Activated naive CD8-positive, alpha-beta T cell treated with anti-CD3 and anti-CD28 coated beads, Interleukin-2, amount 50 U/mL, for 24 hours (primary cell): ENCODE data around the gene UBE3B.

ENCODE experiments used
- ATAC-seq: fragments of 150-1000 bp; cut with Tn5 transposase; one replicate; pipeline ENCODE4 v1.10.0; 2021
- DNase-seq: peaks from one replicate; pipeline ENCODE4 v3.0.0; 2021
- H3K27ac Mint-ChIP-seq: one replicate; pipeline ENCODE4 v1.8.0; 2021; ENCODE audit warnings: mild to moderate bottlenecking, mixed read lengths
- H3K27me3 Mint-ChIP-seq: one replicate; pipeline ENCODE4 v1.8.0; 2021; ENCODE audit warnings: mixed read lengths
- H3K36me3 Mint-ChIP-seq: one replicate; pipeline ENCODE4 v1.8.0; 2021; ENCODE audit warnings: low read depth, mixed read lengths
- H3K4me1 Mint-ChIP-seq: one replicate; pipeline ENCODE4 v1.8.0; 2021; ENCODE audit warnings: mixed read lengths
- H3K4me3 Mint-ChIP-seq: one replicate; pipeline ENCODE4 v1.8.0; 2021; ENCODE audit warnings: mild to moderate bottlenecking, moderate library complexity, mixed read lengths
- H3K9me3 Mint-ChIP-seq: one replicate; pipeline ENCODE4 v1.8.0; 2021; ENCODE audit warnings: mixed read lengths

The UBE3B gene

DNA sequence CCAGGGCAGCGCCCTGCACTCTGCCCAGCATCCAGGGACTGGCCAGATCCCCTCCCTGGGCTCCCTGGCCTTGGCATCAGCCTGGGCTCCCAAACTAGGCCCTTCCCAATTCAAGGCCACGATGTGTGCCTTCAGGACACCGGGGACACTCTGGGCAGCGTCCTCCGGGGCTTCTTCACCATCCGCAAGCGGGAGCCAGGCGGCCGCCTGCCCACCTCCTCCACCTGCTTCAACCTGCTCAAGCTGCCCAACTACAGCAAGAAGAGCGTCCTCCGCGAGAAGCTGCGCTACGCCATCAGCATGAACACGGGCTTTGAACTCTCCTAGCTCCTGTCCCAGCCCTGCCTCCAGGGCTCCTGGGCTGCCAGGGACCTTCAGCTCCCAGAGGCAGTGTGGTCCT is 57.0 kb downstream of the UBE3B start:
- Mint-ChIP-seq H3K36me3 (no peaks in the 10 kb centered on the region), H3K27ac (no peak overlapping the region), H3K27me3 (no peaks in the 10 kb centered on the region), H3K9me3 (no peaks in the 10 kb centered on the region), H3K4me1 (no peaks in the 10 kb centered on the region), H3K4me3 (no peak overlapping the region)
- no peak for DNase-seq
- ATAC-seq, result no peak

GRCh38 chr12:109535231-109535862 is 57.9 kb downstream of the UBE3B start:
- H3K27me3 Mint-ChIP-seq, result no peaks in the 10 kb centered on the region
- H3K4me3 Mint-ChIP-seq, result no peak overlapping the region
- DNase-seq (no peak), ATAC-seq (no peak)
- H3K9me3 Mint-ChIP-seq, result no peaks in the 10 kb centered on the region
- H3K36me3 Mint-ChIP-seq, result no peaks in the 10 kb centered on the region
- no peaks in the 10 kb centered on the region for H3K4me1 Mint-ChIP-seq
- no peak overlapping the region for H3K27ac Mint-ChIP-seq

DNA sequence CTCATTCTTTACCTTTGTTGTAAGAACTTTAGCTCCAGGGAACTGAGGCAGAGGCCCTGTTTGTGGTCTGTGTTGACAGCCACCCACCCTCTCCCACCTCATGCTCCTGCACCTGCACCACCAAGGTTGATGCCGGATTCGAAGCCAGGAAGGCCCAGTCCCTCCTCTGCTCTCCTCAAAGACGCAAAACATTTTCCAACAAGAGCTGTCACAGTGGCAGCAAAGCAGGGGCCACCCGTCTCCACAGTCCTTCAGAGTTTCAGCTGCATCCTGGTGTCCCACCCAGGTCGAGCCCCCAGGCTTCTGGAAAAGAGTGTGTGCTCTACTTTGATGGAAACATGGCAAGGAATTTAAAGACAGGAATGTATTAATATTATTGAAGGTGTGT is 58.4 kb downstream of the UBE3B start:
- Mint-ChIP-seq H3K4me1 (no peaks in the 10 kb centered on the region), H3K27me3 (no peaks in the 10 kb centered on the region), H3K36me3 (no peaks in the 10 kb centered on the region), H3K4me3 (no peak overlapping the region), H3K9me3 (no peaks in the 10 kb centered on the region), H3K27ac (no peak overlapping the region)
- ATAC-seq (no peak), DNase-seq (no peak)

- Mint-ChIP-seq H3K4me1 (no peaks in the 10 kb centered on the region), H3K27me3 (no peaks in the 10 kb centered on the region), H3K27ac (no peak overlapping the region), H3K36me3 (no peaks in the 10 kb centered on the region), H3K9me3 (no peaks in the 10 kb centered on the region), H3K4me3 (no peak overlapping the region)
- DNase-seq (no peak), ATAC-seq (no peak)
These were observed 59.7 kb downstream of the UBE3B start for GRCh38 chr12:109537136-109537535.

- Mint-ChIP-seq H3K27ac (no peak overlapping the region), H3K36me3 (no peaks in the 10 kb centered on the region), H3K4me3 (no peak overlapping the region), H3K27me3 (no peaks in the 10 kb centered on the region), H3K4me1 (no peaks in the 10 kb centered on the region), H3K9me3 (no peaks in the 10 kb centered on the region)
- DNase-seq (no peak), ATAC-seq (no peak)
These were observed 60.9 kb downstream of the UBE3B start for GRCh38 chr12:109538191-109538863.

DNA sequence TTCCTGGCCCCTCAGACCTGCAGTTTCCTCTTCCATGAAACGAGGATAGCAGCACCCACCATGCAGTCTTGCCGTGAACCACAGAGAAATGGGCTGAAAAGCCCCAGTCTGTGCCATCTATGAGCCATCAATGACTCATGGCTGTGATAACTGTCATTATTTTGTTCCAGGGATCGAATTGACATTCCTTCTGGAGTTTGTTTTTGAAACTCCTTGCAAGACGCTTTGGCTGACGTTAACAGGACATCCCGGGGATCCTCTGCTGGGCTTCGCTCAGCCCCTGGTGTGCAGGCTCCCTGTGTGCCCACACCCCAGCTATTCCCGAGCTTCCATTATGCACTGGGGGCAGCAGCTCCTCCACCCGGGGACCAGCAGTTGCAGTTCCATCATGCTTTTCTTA is 62.1 kb downstream of the UBE3B start:
- H3K4me3 Mint-ChIP-seq, result no peak overlapping the region
- H3K27me3 Mint-ChIP-seq, result no peaks in the 10 kb centered on the region
- no peaks in the 10 kb centered on the region for H3K36me3 Mint-ChIP-seq
- ATAC-seq (no peak), DNase-seq (no peak)
- H3K27ac Mint-ChIP-seq, result no peak overlapping the region
- H3K9me3 Mint-ChIP-seq, result no peaks in the 10 kb centered on the region
- no peaks in the 10 kb centered on the region for H3K4me1 Mint-ChIP-seq

DNA sequence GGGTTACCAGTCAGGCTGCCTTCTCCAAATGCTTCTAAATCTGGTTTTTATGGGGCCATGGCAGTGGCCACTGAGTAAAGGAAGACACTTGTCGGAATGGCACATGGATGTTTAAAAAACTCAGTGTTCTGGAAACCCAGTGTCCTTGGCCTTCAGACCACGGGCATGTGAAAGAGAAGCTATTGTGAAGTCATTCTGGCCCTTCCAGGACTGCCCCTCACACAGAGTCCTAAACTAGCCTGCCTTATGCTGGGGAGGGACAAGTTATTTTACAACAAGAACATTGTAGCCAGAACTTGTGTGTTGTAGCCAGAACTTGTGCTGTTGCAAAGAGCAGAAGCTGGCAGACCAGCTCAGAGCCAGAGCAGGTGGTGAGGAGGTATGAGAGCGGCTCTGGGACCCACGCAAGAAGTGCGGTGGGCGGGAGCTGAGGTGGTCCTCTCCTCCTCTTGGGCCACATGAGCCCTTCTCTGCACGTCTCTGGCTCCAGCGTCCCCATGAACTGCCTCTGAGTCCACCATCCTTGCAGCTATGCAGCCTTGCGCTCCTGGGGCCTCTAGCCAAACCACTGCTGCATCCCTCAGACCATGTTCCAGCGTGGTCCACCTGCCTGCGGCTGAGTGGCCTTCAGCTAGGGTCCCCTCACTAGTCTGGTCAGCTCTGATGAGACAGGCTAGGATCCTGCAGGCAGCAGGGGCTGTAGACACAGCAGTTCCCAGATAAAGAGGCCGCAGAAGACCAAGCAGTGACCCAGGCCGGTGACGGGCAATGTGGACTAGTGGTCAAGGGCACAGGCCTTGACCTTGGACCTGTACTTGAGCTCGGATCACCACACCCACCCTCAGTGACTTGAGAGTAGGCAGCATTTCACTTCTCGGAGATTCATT is 63.3 kb downstream of the UBE3B start:
- Mint-ChIP-seq H3K9me3 (no peaks in the 10 kb centered on the region), H3K27ac (no peak overlapping the region), H3K27me3 (no peaks in the 10 kb centered on the region), H3K4me3 (no peak overlapping the region), H3K4me1 (peaks cover 3% of the 10 kb centered on the region), H3K36me3 (no peaks in the 10 kb centered on the region)
- DNase-seq (no peak), ATAC-seq (no peak)

DNA sequence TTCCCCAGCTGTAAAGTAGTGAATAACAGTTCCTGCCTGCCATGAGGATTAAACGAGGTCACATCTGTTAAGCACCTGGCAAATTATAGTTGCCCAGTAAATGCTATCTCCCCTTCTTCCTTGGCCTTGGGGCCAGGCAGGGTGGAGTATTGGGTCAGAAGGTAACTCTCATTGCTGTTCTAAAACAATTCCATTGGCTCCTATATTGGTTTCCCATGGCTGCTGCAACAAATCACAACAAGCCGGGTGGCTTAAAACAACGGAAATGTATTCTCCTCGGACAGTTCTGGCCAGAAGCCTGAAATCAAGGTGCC is 63.9 kb downstream of the UBE3B start:
- DNase-seq (no peak), ATAC-seq (no peak)
- Mint-ChIP-seq H3K4me1 (peaks cover 3% of the 10 kb centered on the region), H3K36me3 (no peaks in the 10 kb centered on the region), H3K4me3 (no peak overlapping the region), H3K27ac (no peak overlapping the region), H3K9me3 (no peaks in the 10 kb centered on the region), H3K27me3 (no peaks in the 10 kb centered on the region)

- H3K4me3 Mint-ChIP-seq, result no peak overlapping the region
- DNase-seq (no peak), ATAC-seq (no peak)
- H3K9me3 Mint-ChIP-seq, result no peaks in the 10 kb centered on the region
- H3K4me1 Mint-ChIP-seq, result peaks cover 3% of the 10 kb centered on the region
- no peaks in the 10 kb centered on the region for H3K36me3 Mint-ChIP-seq
- H3K27me3 Mint-ChIP-seq, result peaks cover 3% of the 10 kb centered on the region
- no peak overlapping the region for H3K27ac Mint-ChIP-seq
These were observed 64.6 kb downstream of the UBE3B start for GRCh38 chr12:109542014-109542413.

DNA sequence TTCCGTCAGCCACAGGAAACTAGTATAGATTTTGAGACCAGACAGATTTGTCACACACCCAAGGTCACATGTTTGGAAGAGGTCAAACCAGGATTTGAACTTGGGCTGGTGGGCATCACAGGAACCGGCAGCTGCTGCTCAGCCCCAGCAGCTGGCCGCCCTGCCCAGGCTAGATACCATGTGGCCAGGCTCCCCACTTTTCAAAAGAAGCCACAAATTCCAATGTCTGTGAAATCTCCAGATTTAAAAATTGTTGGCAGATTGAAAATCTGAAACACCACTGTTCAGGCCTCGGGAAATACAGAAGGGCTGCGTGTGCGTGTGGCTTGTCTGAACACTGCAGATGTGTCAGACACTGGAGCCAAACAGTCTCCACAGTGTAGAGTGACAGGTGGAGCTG is 65.4 kb downstream of the UBE3B start:
- peaks cover 11% of the 10 kb centered on the region for H3K27me3 Mint-ChIP-seq
- no peaks in the 10 kb centered on the region for H3K9me3 Mint-ChIP-seq
- H3K27ac Mint-ChIP-seq, result no peak overlapping the region
- ATAC-seq (no peak), DNase-seq (no peak)
- H3K4me3 Mint-ChIP-seq, result no peak overlapping the region
- H3K4me1 Mint-ChIP-seq, result peaks cover 3% of the 10 kb centered on the region
- H3K36me3 Mint-ChIP-seq, result no peaks in the 10 kb centered on the region

DNA sequence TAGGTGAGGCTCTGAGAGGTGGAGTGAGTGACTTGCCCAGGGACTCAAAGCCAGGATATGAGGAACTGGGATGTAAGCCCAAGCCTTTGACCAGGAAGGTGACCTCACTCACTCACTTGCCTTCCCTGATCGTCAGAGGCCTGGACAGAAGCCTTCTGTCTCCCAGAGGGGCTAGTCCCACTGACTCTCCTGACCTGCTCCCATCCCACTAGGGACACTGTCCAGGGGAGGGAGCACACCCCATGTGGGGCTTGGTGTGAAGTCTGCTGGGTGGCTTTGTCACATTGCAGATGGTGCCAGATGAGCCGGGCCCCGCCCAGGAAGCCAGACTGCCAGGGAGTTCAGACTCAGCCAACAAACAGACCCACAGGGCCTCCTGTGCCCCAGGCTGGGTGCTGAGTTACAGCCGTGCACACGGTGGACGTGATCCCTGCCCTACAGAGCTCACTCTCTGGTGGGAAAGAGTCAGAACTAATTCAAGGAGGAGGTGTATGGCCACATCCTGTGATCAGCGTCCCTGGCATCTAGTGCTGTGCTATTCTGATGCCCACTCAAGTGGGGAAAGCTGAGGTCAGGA is 67.6 kb downstream of the UBE3B start:
- peaks cover 15% of the 10 kb centered on the region for H3K27me3 Mint-ChIP-seq
- H3K4me1 Mint-ChIP-seq, result peaks cover 3% of the 10 kb centered on the region
- no peaks in the 10 kb centered on the region for H3K9me3 Mint-ChIP-seq
- H3K27ac Mint-ChIP-seq, result no peak overlapping the region
- no peak overlapping the region for H3K4me3 Mint-ChIP-seq
- DNase-seq, result no peak
- no peak for ATAC-seq
- no peaks in the 10 kb centered on the region for H3K36me3 Mint-ChIP-seq

DNA sequence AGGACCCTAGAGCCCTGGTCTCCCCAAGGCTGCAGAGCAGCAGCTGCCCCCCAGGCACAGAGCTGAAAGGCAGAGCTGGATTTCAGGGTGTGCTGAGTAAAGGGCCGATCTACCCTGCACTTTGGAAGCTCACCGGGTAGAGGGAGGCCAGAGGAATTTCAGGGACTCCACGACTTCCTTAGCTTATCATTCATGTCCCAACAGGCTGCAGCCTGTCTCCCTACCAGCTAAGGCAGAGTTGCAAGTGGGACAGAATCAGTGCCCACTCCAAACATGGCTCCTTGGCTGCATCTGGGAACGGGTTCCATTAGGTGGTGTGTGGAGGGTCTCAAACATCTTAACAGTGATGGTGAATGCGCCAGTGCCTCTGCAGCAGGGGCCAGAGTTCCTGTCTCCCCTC is 68.4 kb downstream of the UBE3B start:
- no peak for ATAC-seq
- Mint-ChIP-seq H3K4me1 (peaks cover 3% of the 10 kb centered on the region), H3K9me3 (no peaks in the 10 kb centered on the region), H3K27me3 (peaks cover 15% of the 10 kb centered on the region), H3K4me3 (no peak overlapping the region), H3K36me3 (no peaks in the 10 kb centered on the region), H3K27ac (no peak overlapping the region)
- DNase-seq, result no peak

- H3K9me3 Mint-ChIP-seq, result no peaks in the 10 kb centered on the region
- DNase-seq (no peak), ATAC-seq (no peak)
- H3K36me3 Mint-ChIP-seq, result no peaks in the 10 kb centered on the region
- no peak overlapping the region for H3K4me3 Mint-ChIP-seq
- H3K27ac Mint-ChIP-seq, result no peak overlapping the region
- peaks cover 3% of the 10 kb centered on the region for H3K4me1 Mint-ChIP-seq
- peaks cover 15% of the 10 kb centered on the region for H3K27me3 Mint-ChIP-seq
These were observed 69.9 kb downstream of the UBE3B start for GRCh38 chr12:109547286-109547685.

DNA sequence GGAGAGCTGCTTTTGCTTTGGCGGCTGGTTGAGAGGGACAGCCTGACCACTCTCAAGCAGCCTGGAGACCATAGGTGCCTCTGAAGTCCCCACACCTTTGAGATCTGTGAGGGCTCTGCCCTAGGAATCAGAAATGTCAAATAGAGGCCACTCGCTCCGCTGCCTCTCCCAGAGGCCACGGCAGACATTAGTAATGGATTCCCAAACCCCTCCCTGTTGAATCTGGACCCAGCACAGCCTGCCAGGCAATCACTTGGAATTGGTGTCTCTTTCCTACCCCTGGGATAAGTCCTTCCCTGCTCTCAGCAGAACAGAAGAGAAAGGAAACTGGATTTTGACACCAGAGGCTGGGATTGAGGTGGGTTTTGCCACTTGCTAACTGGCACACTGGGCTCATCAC is 70.8 kb downstream of the UBE3B start:
- Mint-ChIP-seq H3K9me3 (no peaks in the 10 kb centered on the region), H3K36me3 (no peaks in the 10 kb centered on the region), H3K27me3 (peaks cover 15% of the 10 kb centered on the region), H3K4me3 (no peak overlapping the region), H3K27ac (no peak overlapping the region), H3K4me1 (peaks cover 3% of the 10 kb centered on the region)
- DNase-seq (no peak), ATAC-seq (no peak)
